Stromal cell of bone marrow (primary cell): ENCODE measurements around the gene C17orf78.
A peak's percentile ranks its signal among the peaks of the same experiment; 100 is the strongest.
"Not testable (repeated sequence)": the region's sequence is repeated elsewhere in the genome, so short reads cannot be mapped to it uniquely, and the experiment has no call there.

Experiments
- DNase-seq: peaks from one replicate; pipeline ENCODE4 v3.0.0-alpha.2; 2012; ENCODE audit warnings: low read depth

C17orf78 gene

GRCh38 chr17:37375706-37376105 lies at the start of gene C17orf78:
C17orf78 (plus strand) TSS chr17:37375985; CDS start chr17:37376093, 108 bp downstream.
- no peak for DNase-seq

- peak; percentile 89 for DNase-seq
These were observed 48.3 kb upstream of the C17orf78 start for GRCh38 chr17:37327341-37328090.

GRCh38 chr17:37338847-37339246 lies 36.9 kb upstream of the C17orf78 start:
- DNase-seq, result no peak

- no peak for DNase-seq
These were observed 36.5 kb upstream of the C17orf78 start for GRCh38 chr17:37339321-37339720.

GRCh38 chr17:37340804-37341203 lies 35.0 kb upstream of the C17orf78 start:
- DNase-seq, result no peak

- DNase-seq, result no peak
These were observed 33.2 kb upstream of the C17orf78 start for GRCh38 chr17:37342589-37342988.

GRCh38 chr17:37344519-37344918 lies 31.3 kb upstream of the C17orf78 start:
- no peak for DNase-seq

- not testable (repeated sequence) for DNase-seq
These were observed 28.9 kb upstream of the C17orf78 start for GRCh38 chr17:37346863-37347402.

- DNase-seq, result not testable (repeated sequence)
These were observed 18.8 kb upstream of the C17orf78 start for GRCh38 chr17:37356796-37357569.

GRCh38 chr17:37358098-37358829 lies 17.5 kb upstream of the C17orf78 start:
- peak; percentile 10 for DNase-seq

- peak; percentile 87 for DNase-seq
These were observed 16.7 kb upstream of the C17orf78 start for GRCh38 chr17:37358830-37359681.

GRCh38 chr17:37359682-37360188 lies 16.1 kb upstream of the C17orf78 start:
- DNase-seq, result peak; percentile 3

GRCh38 chr17:37360632-37361031 lies 15.2 kb upstream of the C17orf78 start:
- DNase-seq, result peak; percentile 4

GRCh38 chr17:37361543-37361942 lies 14.2 kb upstream of the C17orf78 start:
- DNase-seq, result no peak

- DNase-seq, result no peak
These were observed 10.2 kb upstream of the C17orf78 start for GRCh38 chr17:37365589-37365988.

- peak; percentile 6 for DNase-seq
These were observed 7.2 kb upstream of the C17orf78 start for GRCh38 chr17:37368577-37368976.

GRCh38 chr17:37373530-37374159 lies 2.1 kb upstream of the C17orf78 start:
- DNase-seq, result peak; percentile 74

- no peak for DNase-seq
These were observed 6.3 kb downstream of the C17orf78 start for GRCh38 chr17:37382056-37382455.

GRCh38 chr17:37384560-37385149 lies 8.9 kb downstream of the C17orf78 start:
- no peak for DNase-seq

- no peak for DNase-seq
These were observed 9.7 kb downstream of the C17orf78 start for GRCh38 chr17:37385474-37385990.
